GM23338 (cell line): ENCODE measurements around the gene PDE4D. TPM values are rescaled to one million over a fixed set of nuclear protein-coding genes. Genes with fewer than 3 reads are reported as not detected.

Experiments used
- ATAC-seq: fragments of 200-7000 bp; cut with Tn5 transposase; 3 replicates; pipeline ENCODE4 v1.9.1; 2020
- DNase-seq: peaks from one replicate; pipeline ENCODE4 v3.0.0-alpha.2; 2015; ENCODE audit warnings: low spot score
- H2AFZ ChIP-seq: fragments of 200-600 bp; sonication (generic); 2 replicates; pipeline ENCODE4 v1.8.0; 2016; ENCODE audit warnings: antibody characterized with exemption, mild to moderate bottlenecking, moderate library complexity
- H3F3A ChIP-seq: fragments of 200-600 bp; sonication (generic); replicated peaks from 2 replicates; pipeline ENCODE4 v1.8.0; 2017; ENCODE audit warnings: antibody characterized with exemption, mixed run types, low read depth
- H3K27ac ChIP-seq: fragments of 200-600 bp; sonication (generic); 2 replicates; pipeline ENCODE4 v1.6.1; 2016; ENCODE audit warnings: low read depth
- H3K27me3 ChIP-seq: fragments of 200-600 bp; sonication (generic); 2 replicates; pipeline ENCODE4 v1.8.0; 2016; ENCODE audit warnings: mild to moderate bottlenecking, mixed run types, moderate library complexity; ENCODE audit not compliant: insufficient read depth
- H3K36me3 ChIP-seq: fragments of 200-600 bp; sonication (generic); 2 replicates; pipeline ENCODE4 v1.8.0; 2016; ENCODE audit warnings: mild to moderate bottlenecking; ENCODE audit not compliant: insufficient read depth
- H3K4me1 ChIP-seq: fragments of 200-600 bp; sonication (generic); 2 replicates; pipeline ENCODE4 v1.8.0; 2016; ENCODE audit warnings: mild to moderate bottlenecking, moderate library complexity; ENCODE audit not compliant: insufficient read depth
- H3K4me2 ChIP-seq: fragments of 200-600 bp; sonication (generic); 2 replicates; pipeline ENCODE4 v1.7.1; 2017; ENCODE audit warnings: mixed run types
- H3K4me3 ChIP-seq: fragments of 200-600 bp; sonication (generic); 2 replicates; pipeline ENCODE4 v1.6.1; 2016; ENCODE audit warnings: mixed run types
- H3K79me2 ChIP-seq: fragments of 200-600 bp; sonication (generic); replicated peaks from 2 replicates; pipeline ENCODE4 v1.8.0; 2017; ENCODE audit warnings: mild to moderate bottlenecking; ENCODE audit not compliant: insufficient read depth
- H3K9me2 ChIP-seq: fragments of 200-600 bp; sonication (generic); 2 replicates; pipeline ENCODE4 v1.8.0; 2017; ENCODE audit not compliant: insufficient read depth
- H4K20me1 ChIP-seq: fragments of 200-600 bp; sonication (generic); replicated peaks from 2 replicates; pipeline ENCODE4 v1.8.0; 2017; ENCODE audit warnings: mild to moderate bottlenecking; ENCODE audit not compliant: insufficient read depth
- H3K27ac Mint-ChIP-seq: 2 replicates; pipeline ENCODE4 v1.8.0; 2020; ENCODE audit warnings: inconsistent platforms, mild to moderate bottlenecking, moderate library complexity, mixed read lengths
- H3K27me3 Mint-ChIP-seq: 3 replicates; pipeline ENCODE4 v1.8.0; 2022; ENCODE audit warnings: low read depth, mild to moderate bottlenecking, moderate library complexity, mixed read lengths, inconsistent platforms; ENCODE audit not compliant: insufficient read depth, poor library complexity
- H3K36me3 Mint-ChIP-seq: 3 replicates; pipeline ENCODE4 v1.8.0; 2021; ENCODE audit warnings: low read depth, mild to moderate bottlenecking, inconsistent platforms, moderate library complexity, mixed read lengths
- H3K4me1 Mint-ChIP-seq: 3 replicates; pipeline ENCODE4 v1.8.0; 2020; ENCODE audit warnings: mild to moderate bottlenecking, inconsistent platforms, mixed read lengths
- H3K4me3 Mint-ChIP-seq: 3 replicates; pipeline ENCODE4 v1.8.0; 2021; ENCODE audit warnings: moderate library complexity, mild to moderate bottlenecking, inconsistent platforms, mixed read lengths
- H3K9me3 Mint-ChIP-seq: 3 replicates; pipeline ENCODE4 v1.8.0; 2020; ENCODE audit warnings: moderate library complexity, mild to moderate bottlenecking, inconsistent platforms, mixed read lengths
- ETS1 ChIP-seq: IDR thresholded peaks from 2 replicates; pipeline ENCODE4 v1.6.1; 2016; ENCODE audit warnings: antibody characterized with exemption
- EZH2 ChIP-seq: fragments of 200-600 bp; sonication (generic); IDR thresholded peaks from one replicate; pipeline ENCODE4 v1.8.0; 2017; ENCODE audit warnings: antibody characterized with exemption, mild to moderate bottlenecking, low read depth; ENCODE audit not compliant: unreplicated experiment
- EZH2phosphoT487 ChIP-seq: fragments of 200-600 bp; sonication (generic); IDR thresholded peaks from one replicate; pipeline ENCODE4 v1.8.1; 2018; ENCODE audit warnings: antibody characterized with exemption; ENCODE audit not compliant: unreplicated experiment
- JUNB ChIP-seq: IDR thresholded peaks from one replicate; pipeline ENCODE4 v1.6.1; 2016; ENCODE audit warnings: antibody characterized with exemption; ENCODE audit not compliant: unreplicated experiment
- STAT1 ChIP-seq: IDR thresholded peaks from one replicate; pipeline ENCODE4 v1.6.1; 2016; ENCODE audit warnings: antibody characterized with exemption; ENCODE audit not compliant: unreplicated experiment
- ZNF114 ChIP-seq: fragments of 250-450 bp; sonication (Bioruptor Pico); IDR thresholded peaks from 2 replicates; pipeline ENCODE4 v1.5.0; 2020; ENCODE audit warnings: mild to moderate bottlenecking, moderate library complexity
- ZNF331 ChIP-seq: fragments of 250-450 bp; sonication (Bioruptor Pico); IDR thresholded peaks from 2 replicates; pipeline ENCODE4 v1.5.0; 2020; ENCODE audit warnings: low read depth, mild to moderate bottlenecking, moderate library complexity
- ZNF462 ChIP-seq: fragments of 250-450 bp; sonication (Bioruptor Pico); IDR thresholded peaks from 2 replicates; pipeline ENCODE4 v1.5.0; 2020; ENCODE audit warnings: mild to moderate bottlenecking, moderate library complexity
- polyA plus RNA-seq: library from polyadenylated mRNA; unstranded; fragments of >200 nt; fragmentation: Nextera tagmentation; extraction: Ambion mirVana; gene quantifications from 2 replicates; pipeline ENCODE4 v1.2.1, GENCODE V29; 2016
- total RNA-seq: library from RNA; depleted of rRNA; stranded (reverse); fragments of >200 nt; shearing (Covaris generic); gene quantifications from 2 replicates; pipeline ENCODE4 v1.2.3, GENCODE V29; 2014
- TF ChIP-seq, protein P1 (sequence below), 2 experiments: fragments of 200-600 bp in 1 of 2; sonication (generic) in 1 of 2; conservative IDR thresholded peaks; 2 replicates each; pipeline versions ENCODE4 v1.5.1 to v1.6.1; 2016 to 2017; ENCODE audit warnings: antibody characterized with exemption in 2 of 2, low read depth in 2 of 2, mild to moderate bottlenecking in 2 of 2, moderate library complexity in 1 of 2
- TF ChIP-seq, protein P2 (sequence below): IDR thresholded peaks from one replicate; pipeline ENCODE4 v1.6.1; 2018; ENCODE audit warnings: antibody characterized with exemption; ENCODE audit not compliant: unreplicated experiment

PDE4D gene
- total and polyA plus RNA-seq, 2 experiments from 2014 or later = 2.1 to 4.7 TPM

- TF ChIP-seq ZNF462 (CRISPR knock-in tag) (no peak), ZNF331 (no peak), STAT1 (no peak)
- TF ChIP-seq, protein P1, sequence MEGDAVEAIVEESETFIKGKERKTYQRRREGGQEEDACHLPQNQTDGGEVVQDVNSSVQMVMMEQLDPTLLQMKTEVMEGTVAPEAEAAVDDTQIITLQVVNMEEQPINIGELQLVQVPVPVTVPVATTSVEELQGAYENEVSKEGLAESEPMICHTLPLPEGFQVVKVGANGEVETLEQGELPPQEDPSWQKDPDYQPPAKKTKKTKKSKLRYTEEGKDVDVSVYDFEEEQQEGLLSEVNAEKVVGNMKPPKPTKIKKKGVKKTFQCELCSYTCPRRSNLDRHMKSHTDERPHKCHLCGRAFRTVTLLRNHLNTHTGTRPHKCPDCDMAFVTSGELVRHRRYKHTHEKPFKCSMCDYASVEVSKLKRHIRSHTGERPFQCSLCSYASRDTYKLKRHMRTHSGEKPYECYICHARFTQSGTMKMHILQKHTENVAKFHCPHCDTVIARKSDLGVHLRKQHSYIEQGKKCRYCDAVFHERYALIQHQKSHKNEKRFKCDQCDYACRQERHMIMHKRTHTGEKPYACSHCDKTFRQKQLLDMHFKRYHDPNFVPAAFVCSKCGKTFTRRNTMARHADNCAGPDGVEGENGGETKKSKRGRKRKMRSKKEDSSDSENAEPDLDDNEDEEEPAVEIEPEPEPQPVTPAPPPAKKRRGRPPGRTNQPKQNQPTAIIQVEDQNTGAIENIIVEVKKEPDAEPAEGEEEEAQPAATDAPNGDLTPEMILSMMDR (conservative IDR thresholded peaks at IDR 0.05; ENCODE audit: low read depth in 2 of 2) = no peak
Measured at GRCh38 chr5:59605915-59606314, 287.6 kb downstream of the PDE4D start (continued).

GRCh38 chr5:59604111-59604510 lies 289.4 kb downstream of the PDE4D start:
- H3K27ac Mint-ChIP-seq = no peak overlapping the region
- H3K4me3 Mint-ChIP-seq = no peak overlapping the region
- ATAC-seq (no peak), DNase-seq (no peak)
- Histone ChIP-seq H3K27me3 (no peaks in the 10 kb centered on the region), H3K4me3 (no peak overlapping the region), H3K36me3 (no peaks in the 10 kb centered on the region), H3K27ac (no peak overlapping the region), H3K9me2 (no peaks in the 10 kb centered on the region), H3K4me1 (peaks cover 28% of the 10 kb centered on the region), H3K4me2 (no peak overlapping the region), H2AFZ (0 out of 2 replicates have a peak overlapping the region, but pooled peaks have one; percentile 20), H3K79me2 (no peaks in the 10 kb centered on the region), H3F3A (no peaks in the 10 kb centered on the region), H4K20me1 (no peaks in the 10 kb centered on the region)
- H3K27me3 Mint-ChIP-seq = no peaks in the 10 kb centered on the region
- peaks cover 36% of the 10 kb centered on the region for H3K4me1 Mint-ChIP-seq
- H3K9me3 Mint-ChIP-seq = no peaks in the 10 kb centered on the region
- no peaks in the 10 kb centered on the region for H3K36me3 Mint-ChIP-seq
- TF ChIP-seq, protein P1 (conservative IDR thresholded peaks at IDR 0.05; ENCODE audit: low read depth in 2 of 2) = no peak
- TF ChIP-seq EZH2phosphoT487 (no peak), ZNF331 (no peak), JUNB (no peak), EZH2 (no peak), ETS1 (no peak), ZNF114 (no peak)
- TF ChIP-seq, protein P2, sequence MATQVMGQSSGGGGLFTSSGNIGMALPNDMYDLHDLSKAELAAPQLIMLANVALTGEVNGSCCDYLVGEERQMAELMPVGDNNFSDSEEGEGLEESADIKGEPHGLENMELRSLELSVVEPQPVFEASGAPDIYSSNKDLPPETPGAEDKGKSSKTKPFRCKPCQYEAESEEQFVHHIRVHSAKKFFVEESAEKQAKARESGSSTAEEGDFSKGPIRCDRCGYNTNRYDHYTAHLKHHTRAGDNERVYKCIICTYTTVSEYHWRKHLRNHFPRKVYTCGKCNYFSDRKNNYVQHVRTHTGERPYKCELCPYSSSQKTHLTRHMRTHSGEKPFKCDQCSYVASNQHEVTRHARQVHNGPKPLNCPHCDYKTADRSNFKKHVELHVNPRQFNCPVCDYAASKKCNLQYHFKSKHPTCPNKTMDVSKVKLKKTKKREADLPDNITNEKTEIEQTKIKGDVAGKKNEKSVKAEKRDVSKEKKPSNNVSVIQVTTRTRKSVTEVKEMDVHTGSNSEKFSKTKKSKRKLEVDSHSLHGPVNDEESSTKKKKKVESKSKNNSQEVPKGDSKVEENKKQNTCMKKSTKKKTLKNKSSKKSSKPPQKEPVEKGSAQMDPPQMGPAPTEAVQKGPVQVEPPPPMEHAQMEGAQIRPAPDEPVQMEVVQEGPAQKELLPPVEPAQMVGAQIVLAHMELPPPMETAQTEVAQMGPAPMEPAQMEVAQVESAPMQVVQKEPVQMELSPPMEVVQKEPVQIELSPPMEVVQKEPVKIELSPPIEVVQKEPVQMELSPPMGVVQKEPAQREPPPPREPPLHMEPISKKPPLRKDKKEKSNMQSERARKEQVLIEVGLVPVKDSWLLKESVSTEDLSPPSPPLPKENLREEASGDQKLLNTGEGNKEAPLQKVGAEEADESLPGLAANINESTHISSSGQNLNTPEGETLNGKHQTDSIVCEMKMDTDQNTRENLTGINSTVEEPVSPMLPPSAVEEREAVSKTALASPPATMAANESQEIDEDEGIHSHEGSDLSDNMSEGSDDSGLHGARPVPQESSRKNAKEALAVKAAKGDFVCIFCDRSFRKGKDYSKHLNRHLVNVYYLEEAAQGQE = no peak
